CMK (cell line): ENCODE data around the gene RASSF3.

Experiments used
- DNase-seq: peaks from one replicate; pipeline ENCODE4 v3.0.0-alpha.2; 2010; ENCODE audit warnings: low read depth

RASSF3 gene

DNA sequence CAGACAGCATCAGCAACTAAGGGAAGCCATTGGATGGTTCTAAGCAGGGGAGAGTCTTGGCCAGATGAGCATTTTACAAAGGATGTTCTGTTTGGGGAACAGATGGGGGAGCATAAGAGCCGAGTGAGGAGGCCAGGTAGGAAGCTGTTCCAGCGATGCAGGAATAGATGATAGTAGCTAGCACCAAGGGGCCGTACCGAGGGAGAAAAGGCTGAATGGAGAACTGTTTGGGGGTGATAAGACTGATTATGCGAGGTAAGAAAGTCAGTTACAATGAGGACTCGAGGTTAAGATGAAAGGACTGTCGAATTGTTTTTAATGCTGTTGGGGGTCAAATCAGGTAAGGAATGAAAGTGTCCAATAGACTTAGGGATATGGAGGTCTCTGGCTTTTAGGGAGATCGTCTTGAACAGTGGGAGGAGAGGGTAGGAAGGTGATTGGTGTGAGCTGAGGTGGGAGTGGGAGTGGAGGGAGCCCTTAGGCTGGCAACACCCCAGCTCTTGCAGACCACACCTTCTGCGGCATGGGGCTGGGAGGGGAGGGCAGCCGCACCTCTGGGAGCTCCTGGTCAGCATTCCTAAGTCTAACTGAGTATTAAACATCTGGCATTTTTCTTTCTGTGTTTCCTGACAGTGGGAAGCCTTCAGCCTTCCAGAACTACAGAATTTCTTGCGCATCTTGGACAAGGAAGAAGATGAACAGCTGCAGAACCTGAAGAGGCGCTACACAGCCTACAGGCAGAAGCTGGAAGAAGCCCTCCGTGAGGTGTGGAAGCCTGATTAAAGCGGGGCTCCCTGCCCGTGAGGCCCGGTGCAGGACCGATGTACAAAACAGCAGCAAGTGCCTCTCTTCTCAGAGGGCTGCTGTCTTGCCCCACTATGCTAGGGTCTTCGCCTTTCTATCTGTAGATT lies 84.1 kb downstream of the RASSF3 start:
- DNase-seq = no peak

DNA sequence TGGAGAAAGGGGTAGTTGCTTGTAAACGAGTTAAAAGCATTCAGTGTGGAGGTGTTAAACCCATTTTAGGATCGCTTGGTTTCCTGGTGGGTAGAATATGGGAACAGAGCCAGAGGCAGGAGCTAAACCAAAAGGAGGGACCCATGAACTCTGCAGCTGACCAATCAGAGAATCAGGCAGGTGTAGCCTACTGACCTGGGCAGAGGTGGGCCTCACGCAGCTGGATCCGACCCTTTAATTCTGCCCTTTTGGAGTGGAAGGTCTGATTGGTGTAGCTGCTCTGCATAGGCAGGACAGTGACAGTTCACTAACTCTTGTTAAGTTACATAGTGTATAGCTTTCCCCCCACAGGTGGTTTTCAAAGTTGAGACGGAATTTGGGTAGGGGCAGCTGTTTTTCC lies 85.3 kb downstream of the RASSF3 start:
- DNase-seq = no peak

- no peak for DNase-seq
Measured at GRCh38 chr12:64696080-64696741, 85.9 kb downstream of the RASSF3 start.

GRCh38 chr12:64699504-64700115 lies 89.3 kb downstream of the RASSF3 start:
- DNase-seq = no peak

GRCh38 chr12:64700532-64700931 lies 90.2 kb downstream of the RASSF3 start:
- DNase-seq = no peak

GRCh38 chr12:64701283-64701682 lies 91.0 kb downstream of the RASSF3 start:
- DNase-seq = no peak

GRCh38 chr12:64706306-64706705 lies 96.0 kb downstream of the RASSF3 start:
- no peak for DNase-seq

- no peak for DNase-seq
Measured at GRCh38 chr12:64706857-64707256, 96.6 kb downstream of the RASSF3 start.

DNA sequence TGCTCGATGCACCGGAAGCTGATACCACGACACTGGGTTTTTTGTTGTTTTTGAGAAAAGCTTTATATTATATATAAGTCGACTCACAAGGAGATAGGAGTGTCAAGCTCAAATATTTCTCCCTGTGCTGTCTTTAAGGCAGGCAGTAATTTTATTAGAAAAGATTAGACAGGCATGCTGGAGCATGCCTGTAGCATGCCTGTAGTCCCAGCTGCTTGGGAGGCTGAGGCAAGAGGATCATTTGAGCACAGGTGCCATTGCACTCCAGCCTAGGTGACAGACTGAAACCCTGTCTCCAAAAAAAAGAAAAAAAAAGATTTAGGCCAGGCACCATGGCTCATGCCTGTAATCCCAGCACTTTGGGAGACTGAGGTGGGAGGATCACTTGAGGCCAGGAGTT lies 97.1 kb downstream of the RASSF3 start:
- no peak for DNase-seq

- DNase-seq = no peak
Measured at GRCh38 chr12:64707926-64708325, 97.6 kb downstream of the RASSF3 start.

GRCh38 chr12:64709429-64709828 lies 99.1 kb downstream of the RASSF3 start:
- no peak for DNase-seq

GRCh38 chr12:64713376-64713775 lies 103.1 kb downstream of the RASSF3 start:
- DNase-seq = no peak

DNA sequence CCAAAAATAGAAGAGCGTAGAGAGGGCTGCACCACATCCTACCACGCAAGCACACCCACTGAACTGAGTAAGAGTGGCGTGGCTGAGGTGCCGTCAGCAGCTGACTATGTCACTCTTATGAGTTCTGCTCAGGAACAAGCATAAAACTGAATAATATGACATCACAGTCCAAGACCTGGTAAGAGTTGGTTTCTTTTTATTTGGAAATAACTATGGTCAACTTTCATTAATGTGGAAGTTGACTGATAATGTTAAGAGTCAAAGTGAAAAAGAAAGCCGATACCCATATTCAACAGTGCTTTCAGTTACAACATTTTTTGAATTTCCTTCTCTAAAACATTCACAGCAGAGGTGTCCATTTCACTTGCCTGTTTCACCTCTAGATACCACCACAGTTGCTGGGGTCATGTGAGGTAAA lies 104.3 kb downstream of the RASSF3 start:
- DNase-seq = no peak

DNA sequence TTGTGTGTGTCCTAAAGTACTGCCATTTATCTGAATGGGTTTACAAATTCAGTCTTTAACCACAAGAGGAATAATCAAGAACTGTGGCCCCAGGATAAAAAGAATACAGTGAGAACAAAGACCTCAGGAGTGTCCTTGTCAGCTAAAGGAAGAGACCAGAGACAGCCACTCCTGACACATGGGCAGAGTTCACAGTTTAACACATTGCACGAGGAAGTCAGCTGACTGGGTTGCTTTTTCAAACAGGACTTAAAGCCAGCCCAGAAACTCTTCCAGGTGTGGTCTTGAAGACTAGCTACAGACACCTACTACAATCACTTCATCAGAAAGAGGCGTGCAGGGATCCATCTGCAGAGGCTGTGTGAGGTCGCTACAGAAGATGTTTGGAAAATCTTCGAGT lies 106.1 kb downstream of the RASSF3 start:
- no peak for DNase-seq

DNA sequence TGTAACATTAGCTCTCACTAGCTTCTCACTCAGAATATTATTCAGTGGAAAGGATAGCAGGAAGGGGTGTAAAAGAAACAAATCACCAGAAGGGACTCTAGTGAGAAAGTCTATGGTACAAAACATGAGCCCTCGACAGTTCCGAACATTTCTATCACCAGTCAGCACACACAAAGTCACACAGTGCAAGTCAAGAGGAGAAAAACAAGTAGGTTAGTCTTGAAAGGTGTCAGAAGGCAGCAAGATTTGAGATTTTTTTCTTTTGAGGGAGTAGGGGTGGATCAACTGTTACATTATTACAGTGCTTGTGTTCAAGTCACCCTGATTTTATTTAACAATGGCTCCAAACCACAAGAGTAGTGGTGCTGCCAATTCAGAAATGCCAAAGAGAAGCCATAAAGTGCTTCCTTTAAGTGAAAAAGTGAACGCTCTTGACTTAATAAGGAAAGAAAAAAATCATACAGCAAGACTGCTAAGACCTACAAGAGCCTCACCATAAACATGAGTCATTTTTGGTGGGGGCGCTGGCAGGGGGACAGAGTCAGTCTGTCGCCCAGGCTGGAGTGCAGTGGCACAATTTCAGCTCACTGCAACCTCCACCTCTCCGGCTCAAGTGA lies 106.7 kb downstream of the RASSF3 start:
- no peak for DNase-seq

GRCh38 chr12:64718649-64719048 lies 108.4 kb downstream of the RASSF3 start:
- no peak for DNase-seq

GRCh38 chr12:64720884-64721283 lies 110.6 kb downstream of the RASSF3 start:
- peak; percentile 29 for DNase-seq

DNA sequence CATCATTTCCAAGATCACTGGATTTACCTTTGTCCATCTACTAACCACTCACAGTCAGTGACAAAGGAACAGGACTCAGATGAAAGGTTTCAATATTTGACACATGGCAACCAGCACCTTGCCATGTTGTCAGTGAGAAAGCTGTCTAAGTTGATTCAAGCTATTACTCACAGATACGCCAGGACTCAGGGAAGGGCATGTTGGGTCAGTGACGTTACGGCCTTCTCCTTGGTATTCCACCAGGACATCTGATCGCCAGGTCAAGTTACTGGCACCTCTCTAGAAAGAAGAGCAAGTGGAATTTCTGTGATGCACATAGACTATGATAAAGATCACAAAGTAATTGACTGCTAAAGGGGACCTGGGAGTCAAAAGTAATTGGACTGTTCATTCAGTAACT lies 112.5 kb downstream of the RASSF3 start:
- no peak for DNase-seq

- DNase-seq = no peak
Measured at GRCh38 chr12:64723630-64724029, 113.3 kb downstream of the RASSF3 start.

GRCh38 chr12:64724201-64724745 lies 114.0 kb downstream of the RASSF3 start:
- no peak for DNase-seq

DNA sequence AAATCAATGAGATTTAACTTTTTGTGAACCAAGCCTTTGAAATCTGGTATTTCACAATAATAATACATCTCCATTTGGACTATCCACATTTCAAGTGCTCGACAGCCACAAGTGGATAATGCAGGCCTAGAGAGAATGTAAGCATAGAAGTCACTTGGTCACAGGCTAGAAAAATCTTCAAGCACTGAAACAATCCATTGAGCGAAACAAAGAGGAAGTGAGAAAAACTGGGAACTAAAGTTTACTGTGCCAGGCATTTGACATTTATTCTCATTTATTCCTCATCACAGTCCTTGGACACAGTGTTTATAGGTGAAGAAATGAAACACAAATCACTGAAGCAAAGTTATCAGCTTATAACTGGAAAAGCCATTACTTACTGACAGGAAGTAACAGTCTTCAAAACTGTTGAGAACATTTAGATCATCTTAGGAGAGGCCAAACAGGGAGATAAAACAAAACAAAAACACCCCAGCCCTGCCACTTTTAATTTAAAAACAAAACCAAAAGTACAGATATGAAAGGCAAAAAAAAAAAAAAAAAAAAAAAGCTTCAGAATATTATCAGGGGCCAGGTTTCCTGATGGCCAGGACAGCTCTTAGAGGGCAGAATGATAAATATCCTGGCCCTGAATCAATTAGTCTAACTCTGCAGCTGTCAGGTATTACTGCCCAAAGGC lies 119.8 kb downstream of the RASSF3 start:
- no peak for DNase-seq

- no peak for DNase-seq
Measured at GRCh38 chr12:64730588-64730969, 120.3 kb downstream of the RASSF3 start.
